GM18861 (cell line): ENCODE measurements around the gene ZFYVE26.

Experiments
- ATAC-seq: cut with Tn5 transposase; IDR thresholded peaks from one replicate; pipeline ENCODE4 v1.9.1; 2021; ENCODE audit not compliant: unreplicated experiment

Gene ZFYVE26

GRCh38 chr14:67817750-67818438, 1.5 kb upstream of the ZFYVE26 start:
- ATAC-seq = no peak

GRCh38 chr14:67815573-67816225, 691 bp downstream of the ZFYVE26 start:
- ATAC-seq = no peak

- no peak for ATAC-seq
These were observed 1.6 kb downstream of the ZFYVE26 start for GRCh38 chr14:67814821-67815220.

GRCh38 chr14:67806246-67806645, 10.1 kb downstream of the ZFYVE26 start:
- ATAC-seq = no peak

- no peak for ATAC-seq
These were observed 15.6 kb downstream of the ZFYVE26 start for GRCh38 chr14:67800743-67801142.

GRCh38 chr14:67798731-67799130, 17.7 kb downstream of the ZFYVE26 start:
- no peak for ATAC-seq

GRCh38 chr14:67787673-67788072, 28.7 kb downstream of the ZFYVE26 start:
- no peak for ATAC-seq

- no peak for ATAC-seq
These were observed 30.9 kb downstream of the ZFYVE26 start for GRCh38 chr14:67785270-67786109.

- no peak for ATAC-seq
These were observed 32.1 kb downstream of the ZFYVE26 start for GRCh38 chr14:67784244-67784823.

GRCh38 chr14:67782090-67782489, 34.3 kb downstream of the ZFYVE26 start:
- ATAC-seq = no peak

GRCh38 chr14:67778792-67779191, 37.6 kb downstream of the ZFYVE26 start:
- ATAC-seq = no peak

GRCh38 chr14:67776653-67777322, 39.6 kb downstream of the ZFYVE26 start:
- ATAC-seq = no peak

GRCh38 chr14:67773844-67774377, 42.5 kb downstream of the ZFYVE26 start:
- ATAC-seq = no peak

GRCh38 chr14:67768219-67768618, 48.2 kb downstream of the ZFYVE26 start:
- ATAC-seq = no peak

- ATAC-seq = no peak
These were observed 50.2 kb downstream of the ZFYVE26 start for GRCh38 chr14:67766035-67766680.

GRCh38 chr14:67765192-67765834, 51.1 kb downstream of the ZFYVE26 start:
- no peak for ATAC-seq

- ATAC-seq = no peak
These were observed 51.9 kb downstream of the ZFYVE26 start for GRCh38 chr14:67764496-67764895.

GRCh38 chr14:67763158-67763822, 53.1 kb downstream of the ZFYVE26 start:
- no peak for ATAC-seq

GRCh38 chr14:67762051-67762450, 54.3 kb downstream of the ZFYVE26 start:
- no peak for ATAC-seq
